HCT116 (cell line): ENCODE results near the gene ART3. TPM values are rescaled to one million over a fixed set of nuclear protein-coding genes. Genes with fewer than 3 reads are reported as not detected.

Source experiments
- ATAC-seq: fragments of 200-7000 bp; cut with Tn5 transposase; 2 replicates; pipeline ENCODE4 v1.9.1; 2020; ENCODE audit warnings: mild to moderate bottlenecking, moderate library complexity
- BruUV-seq: library from RNA; stranded (reverse); fragments of 400-500 nt; replicated peaks from 2 replicates; lab custom pipeline; 2021; lab: Mats Ljungman, UMichigan
- CTCF ChIA-PET: fragments of 300-600 bp; sonication (Branson Sonifier 250); formaldehyde crosslinking; loops from one replicate; lab custom pipeline; 2021; ENCODE audit warnings: antibody characterized with exemption; lab: Charles Lee
- POLR2A ChIA-PET: fragments of 300-600, 350-600 bp; sonication (Branson Sonifier 250); formaldehyde crosslinking; loops from one replicate; lab custom pipeline; 2021; ENCODE audit warnings: antibody characterized with exemption; lab: Charles Lee
- RAD21 ChIA-PET, 2 experiments: fragments of 300-600 bp; sonication (Branson Sonifier 250); formaldehyde crosslinking; loops; one replicate each; lab custom pipeline; 2023; ENCODE audit warnings: low total read pairs in 2 of 2; ENCODE audit not compliant: uncharacterized antibody in 2 of 2, unreplicated experiment in 2 of 2, low non-redundant PET in 1 of 2; lab: Charles Lee
- DNase-seq: peaks from one replicate; pipeline ENCODE4 v3.0.0-alpha.2; 2010; ENCODE audit warnings: low read depth, low spot score
- H2AFZ ChIP-seq: fragments of 200-600 bp; shearing (Covaris generic), sonication (generic); 2 replicates; pipeline ENCODE4 v1.6.1; 2017; ENCODE audit warnings: low read depth, mixed run types, mixed read lengths, antibody characterized with exemption, low read length; ENCODE audit not compliant: poor library complexity, severe bottlenecking
- H3K27ac ChIP-seq: 2 replicates; pipeline ENCODE4 v1.5.1; 2012; ENCODE audit warnings: low read depth, low read length
- H3K27me3 ChIP-seq: fragments of 200-600 bp; sonication (generic); 2 replicates; pipeline ENCODE4 v1.6.1; 2016; ENCODE audit warnings: mixed run types, low read length, mixed read lengths; ENCODE audit not compliant: insufficient read depth
- H3K36me3 ChIP-seq, 2 experiments: fragments of 200-500 bp in 1 of 2; fragments of 200-600 bp in 1 of 2; sonication (Bioruptor generic) in 1 of 2; sonication (generic) in 1 of 2; 2 replicates each; pipeline versions ENCODE4 v1.5.1 to v1.6.1; 2014 to 2016; ENCODE audit warnings: low read length in 2 of 2, inconsistent platforms in 1 of 2, mixed read lengths in 1 of 2, mixed run types in 1 of 2; ENCODE audit not compliant: insufficient read depth in 2 of 2, control insufficient read depth in 1 of 2
- H3K4me1 ChIP-seq, 2 experiments: fragments of 200-600 bp in 1 of 2; sonication (generic) in 1 of 2; 2 replicates each; pipeline versions ENCODE4 v1.5.1 to v1.6.1; 2012 to 2017; ENCODE audit warnings: low read length in 2 of 2, inconsistent platforms in 1 of 2, mild to moderate bottlenecking in 1 of 2, mixed read lengths in 1 of 2, mixed run types in 1 of 2, moderate library complexity in 1 of 2; ENCODE audit not compliant: insufficient read depth in 2 of 2, control insufficient read depth in 1 of 2
- H3K4me2 ChIP-seq: fragments of 200-600 bp; sonication (generic); 2 replicates; pipeline ENCODE4 v1.6.1; 2017; ENCODE audit warnings: mixed run types, low read length, mixed read lengths
- H3K4me3 ChIP-seq, 2 experiments: fragments of 200-600 bp in 1 of 2; sonication (generic) in 1 of 2; replicated peaks in 1 of 2; 2 replicates each; pipeline ENCODE4 v1.5.1; 2011 to 2016; ENCODE audit warnings: low read length in 2 of 2, control low read depth in 1 of 2, low read depth in 1 of 2, mild to moderate bottlenecking in 1 of 2, mixed read lengths in 1 of 2, mixed run types in 1 of 2
- H3K79me2 ChIP-seq: fragments of 200-600 bp; sonication (generic); 2 replicates; pipeline ENCODE4 v1.6.1; 2017; ENCODE audit warnings: mild to moderate bottlenecking, mixed run types, low read length, moderate library complexity, mixed read lengths; ENCODE audit not compliant: insufficient read depth
- H3K9ac ChIP-seq: fragments of 200-600 bp; sonication (generic); 2 replicates; pipeline ENCODE4 v1.6.1; 2016; ENCODE audit warnings: low read length, mixed read lengths
- H3K9me2 ChIP-seq: fragments of 200-600 bp; sonication (generic), shearing (Covaris generic); 2 replicates; pipeline ENCODE4 v1.6.1; 2017; ENCODE audit warnings: mixed run types, mild to moderate bottlenecking, moderate library complexity; ENCODE audit not compliant: insufficient read depth
- H3K9me3 ChIP-seq, 2 experiments: fragments of 200-500 bp in 1 of 2; fragments of 200-600 bp in 1 of 2; sonication (Bioruptor generic) in 1 of 2; sonication (generic) in 1 of 2; 2 replicates each; pipeline ENCODE4 v1.6.1; 2014 to 2017; ENCODE audit warnings: low read length in 2 of 2, mixed read lengths in 2 of 2, inconsistent platforms in 1 of 2, low read depth in 1 of 2, mild to moderate bottlenecking in 1 of 2, mixed run types in 1 of 2, moderate library complexity in 1 of 2; ENCODE audit not compliant: control insufficient read depth in 1 of 2, insufficient read depth in 1 of 2
- H4K20me1 ChIP-seq: fragments of 200-600 bp; sonication (generic), shearing (Covaris generic); 2 replicates; pipeline ENCODE4 v1.6.1; 2017; ENCODE audit warnings: mixed run types, mild to moderate bottlenecking, moderate library complexity; ENCODE audit not compliant: insufficient read depth
- CBX3 ChIP-seq: IDR thresholded peaks from 2 replicates; pipeline ENCODE4 v1.6.1; 2012; ENCODE audit warnings: low read depth
- EGR1 ChIP-seq: IDR thresholded peaks from 2 replicates; pipeline ENCODE4 v1.6.1; 2012; ENCODE audit warnings: low read depth
- ELF1 ChIP-seq: IDR thresholded peaks from 2 replicates; pipeline ENCODE4 v1.6.1; 2012; ENCODE audit warnings: low read depth, borderline replicate concordance
- EZH2 ChIP-seq: fragments of 200-600 bp; sonication (generic); IDR thresholded peaks from 2 replicates; pipeline ENCODE4 v1.6.1; 2017; ENCODE audit warnings: antibody characterized with exemption, mixed run types
- FOSL1 ChIP-seq: IDR thresholded peaks from 2 replicates; pipeline ENCODE4 v1.6.1; 2012; ENCODE audit warnings: low read depth
- JUND ChIP-seq: IDR thresholded peaks from 2 replicates; pipeline ENCODE4 v1.6.1; 2012
- SIN3A ChIP-seq: IDR thresholded peaks from 2 replicates; pipeline ENCODE4 v1.6.1; 2012; ENCODE audit warnings: low read depth
- ZFX ChIP-seq: fragments of 450-650 bp; IDR thresholded peaks from 2 replicates; pipeline ENCODE4 v1.6.1; 2017
- intact Hi-C: fragments of 100-400 bp; cut with micrococcal nuclease; formaldehyde crosslinking; loops from 2 replicates; pipeline ENCODE4 v1.10.0; 2022
- total RNA-seq: library from RNA; stranded (reverse); gene quantifications from one replicate; pipeline ENCODE4 v1.2.1, GENCODE V29; 2021; ENCODE audit not compliant: unreplicated experiment
- TF ChIP-seq, protein P1 (sequence below), 3 experiments: fragments of 200-600 bp in 1 of 3; sonication (generic) in 1 of 3; IDR thresholded peaks in 2 of 3; conservative IDR thresholded peaks in 1 of 3; 2 replicates each; pipeline ENCODE4 v1.5.1; 2012 to 2017; ENCODE audit warnings: low read depth in 2 of 3, low read length in 2 of 3, antibody characterized with exemption in 1 of 3, borderline replicate concordance in 1 of 3, control low read depth in 1 of 3, mild to moderate bottlenecking in 1 of 3, mixed read lengths in 1 of 3, mixed run types in 1 of 3, moderate library complexity in 1 of 3; ENCODE audit not compliant: insufficient read depth in 1 of 3
- TF ChIP-seq, protein P2 (sequence below): IDR thresholded peaks from 2 replicates; pipeline ENCODE4 v1.6.1; 2012
- TF ChIP-seq, protein P3 (sequence below): IDR thresholded peaks from 2 replicates; pipeline ENCODE4 v1.6.1; 2012
- TF ChIP-seq, protein P4 (sequence below): IDR thresholded peaks from 2 replicates; pipeline ENCODE4 v1.6.1; 2012; ENCODE audit warnings: low read depth

ART3 gene
- total RNA-seq, 1 experiment from 2014 or later = not detected

DNA sequence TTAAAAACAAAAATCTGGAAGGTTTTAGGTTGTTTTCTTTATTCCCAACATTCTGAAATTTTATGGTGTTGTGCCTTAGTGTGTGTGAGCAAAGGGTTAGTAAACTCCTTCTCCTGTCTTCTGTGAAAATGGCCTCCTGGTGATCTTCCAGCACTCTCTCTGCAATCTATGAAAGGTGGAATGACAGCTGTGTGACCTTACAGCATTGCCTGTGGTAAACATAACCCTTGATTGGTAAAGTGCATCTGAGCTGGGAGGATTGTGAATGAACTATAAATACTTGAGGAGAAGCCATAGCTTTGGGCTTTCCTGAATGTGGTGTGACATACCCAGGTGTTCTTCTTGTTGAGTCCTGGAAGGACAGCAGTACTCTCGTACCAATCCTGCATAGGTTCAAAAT is 10.0 kb downstream of the ART3 start:
- ChIA-PET CTCF (no interaction called here), POLR2A (no interaction called here)

DNA sequence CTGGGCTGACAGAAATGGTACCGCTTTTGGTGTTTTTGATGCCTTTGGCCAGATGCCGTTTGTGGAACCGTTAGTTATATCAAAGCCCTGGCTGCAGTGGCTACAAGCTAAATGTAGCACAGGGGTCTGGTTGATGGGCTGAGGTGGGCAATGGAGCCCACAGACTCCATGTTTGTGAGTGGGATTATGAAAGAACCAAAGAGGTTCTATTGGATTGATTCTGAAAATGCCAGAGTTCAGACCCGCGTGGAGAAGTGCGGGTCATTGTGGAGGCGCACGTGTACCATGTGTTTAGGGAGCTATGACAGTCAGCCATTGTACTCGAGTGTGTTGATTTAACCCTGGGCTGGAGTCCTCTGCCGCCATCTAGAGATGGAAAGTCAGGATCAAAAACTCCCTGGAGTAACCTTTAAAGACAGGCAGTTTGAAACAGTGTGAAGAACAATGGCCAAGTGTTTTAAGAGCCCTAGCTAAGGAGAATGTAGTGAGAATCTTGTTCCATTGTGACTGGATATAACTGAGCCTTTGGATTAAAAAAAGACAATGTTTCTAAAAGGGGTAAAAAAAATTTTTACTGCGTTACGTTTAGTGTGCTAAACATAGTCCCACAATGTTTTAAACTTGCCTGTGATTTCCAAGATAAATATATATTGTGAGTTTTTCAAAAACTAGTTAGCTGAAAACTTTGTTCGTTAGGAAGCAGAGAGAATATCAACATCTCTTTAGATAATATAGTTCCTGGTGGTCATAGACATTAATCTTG is 12.7 kb downstream of the ART3 start:
- H3K4me2 ChIP-seq = peak overlapping the region; percentile 45
- no peak overlapping the region for H3K4me3 ChIP-seq
- no peaks in the 10 kb centered on the region for H3K27me3 ChIP-seq
- intact Hi-C loops = loop anchor here (1.0 kb wide), 1 partner anchor 92 kb away; no protein-coding TSS in a partner anchor
- H3K9me3 ChIP-seq = no peaks in the 10 kb centered on the region
- DNase-seq = peak; percentile 62
- CTCF ChIA-PET = interaction anchor here (0.6 to 2.5 kb wide), 15 partner anchors 10 to 363 kb away, joined by 3 to 37 read pairs (median 5); partner anchors contain the start of genes CXCL11, NAAA and USO1
- RAD21 ChIA-PET = interaction anchor here in 1 of 2 experiments (1.7 kb wide), 2 partner anchors 91 to 171 kb away, joined by 3 to 6 read pairs; no protein-coding TSS in a partner anchor
- peaks cover 3 to 11% of the 10 kb centered on the region in 2 experiments; a peak in 3 of 4 replicates for H3K4me1 ChIP-seq
- no TSS peak for BruUV-seq
- H3K9me2 ChIP-seq = no peaks in the 10 kb centered on the region
- no peak overlapping the region for H3K9ac ChIP-seq
- peak overlapping the region; percentile 83 for H2AFZ ChIP-seq
- POLR2A ChIA-PET = interaction anchor here (1.1 kb wide), 1 partner anchor 12 kb away, joined by 3 read pairs; the partner anchor contains the start of gene ART3
- no peaks in the 10 kb centered on the region for H3K79me2 ChIP-seq
- H4K20me1 ChIP-seq = no peaks in the 10 kb centered on the region
- no peak overlapping the region for H3K27ac ChIP-seq
- ATAC-seq = peak; percentile 99
- no peaks in the 10 kb centered on the region for H3K36me3 ChIP-seq
- TF ChIP-seq ZFX (no peak), CBX3 (peak; percentile 74), JUND (no peak), FOSL1 (no peak)
- TF ChIP-seq, protein P1, sequence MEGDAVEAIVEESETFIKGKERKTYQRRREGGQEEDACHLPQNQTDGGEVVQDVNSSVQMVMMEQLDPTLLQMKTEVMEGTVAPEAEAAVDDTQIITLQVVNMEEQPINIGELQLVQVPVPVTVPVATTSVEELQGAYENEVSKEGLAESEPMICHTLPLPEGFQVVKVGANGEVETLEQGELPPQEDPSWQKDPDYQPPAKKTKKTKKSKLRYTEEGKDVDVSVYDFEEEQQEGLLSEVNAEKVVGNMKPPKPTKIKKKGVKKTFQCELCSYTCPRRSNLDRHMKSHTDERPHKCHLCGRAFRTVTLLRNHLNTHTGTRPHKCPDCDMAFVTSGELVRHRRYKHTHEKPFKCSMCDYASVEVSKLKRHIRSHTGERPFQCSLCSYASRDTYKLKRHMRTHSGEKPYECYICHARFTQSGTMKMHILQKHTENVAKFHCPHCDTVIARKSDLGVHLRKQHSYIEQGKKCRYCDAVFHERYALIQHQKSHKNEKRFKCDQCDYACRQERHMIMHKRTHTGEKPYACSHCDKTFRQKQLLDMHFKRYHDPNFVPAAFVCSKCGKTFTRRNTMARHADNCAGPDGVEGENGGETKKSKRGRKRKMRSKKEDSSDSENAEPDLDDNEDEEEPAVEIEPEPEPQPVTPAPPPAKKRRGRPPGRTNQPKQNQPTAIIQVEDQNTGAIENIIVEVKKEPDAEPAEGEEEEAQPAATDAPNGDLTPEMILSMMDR (IDR thresholded peaks at IDR 0.05 in 2 of 3, conservative IDR thresholded peaks at IDR 0.05 in 1 of 3; ENCODE audit: borderline replicate concordance in 1 of 3, insufficient read depth in 1 of 3, low read depth in 2 of 3, low read length in 2 of 3) = peak; percentile 60 to 71 (median 67); a peak in 5 of 6 replicates
- TF ChIP-seq, protein P2, sequence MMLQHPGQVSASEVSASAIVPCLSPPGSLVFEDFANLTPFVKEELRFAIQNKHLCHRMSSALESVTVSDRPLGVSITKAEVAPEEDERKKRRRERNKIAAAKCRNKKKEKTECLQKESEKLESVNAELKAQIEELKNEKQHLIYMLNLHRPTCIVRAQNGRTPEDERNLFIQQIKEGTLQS = no peak
- TF ChIP-seq, protein P3, sequence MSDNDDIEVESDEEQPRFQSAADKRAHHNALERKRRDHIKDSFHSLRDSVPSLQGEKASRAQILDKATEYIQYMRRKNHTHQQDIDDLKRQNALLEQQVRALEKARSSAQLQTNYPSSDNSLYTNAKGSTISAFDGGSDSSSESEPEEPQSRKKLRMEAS = peak; percentile 88
- TF ChIP-seq, protein P4, sequence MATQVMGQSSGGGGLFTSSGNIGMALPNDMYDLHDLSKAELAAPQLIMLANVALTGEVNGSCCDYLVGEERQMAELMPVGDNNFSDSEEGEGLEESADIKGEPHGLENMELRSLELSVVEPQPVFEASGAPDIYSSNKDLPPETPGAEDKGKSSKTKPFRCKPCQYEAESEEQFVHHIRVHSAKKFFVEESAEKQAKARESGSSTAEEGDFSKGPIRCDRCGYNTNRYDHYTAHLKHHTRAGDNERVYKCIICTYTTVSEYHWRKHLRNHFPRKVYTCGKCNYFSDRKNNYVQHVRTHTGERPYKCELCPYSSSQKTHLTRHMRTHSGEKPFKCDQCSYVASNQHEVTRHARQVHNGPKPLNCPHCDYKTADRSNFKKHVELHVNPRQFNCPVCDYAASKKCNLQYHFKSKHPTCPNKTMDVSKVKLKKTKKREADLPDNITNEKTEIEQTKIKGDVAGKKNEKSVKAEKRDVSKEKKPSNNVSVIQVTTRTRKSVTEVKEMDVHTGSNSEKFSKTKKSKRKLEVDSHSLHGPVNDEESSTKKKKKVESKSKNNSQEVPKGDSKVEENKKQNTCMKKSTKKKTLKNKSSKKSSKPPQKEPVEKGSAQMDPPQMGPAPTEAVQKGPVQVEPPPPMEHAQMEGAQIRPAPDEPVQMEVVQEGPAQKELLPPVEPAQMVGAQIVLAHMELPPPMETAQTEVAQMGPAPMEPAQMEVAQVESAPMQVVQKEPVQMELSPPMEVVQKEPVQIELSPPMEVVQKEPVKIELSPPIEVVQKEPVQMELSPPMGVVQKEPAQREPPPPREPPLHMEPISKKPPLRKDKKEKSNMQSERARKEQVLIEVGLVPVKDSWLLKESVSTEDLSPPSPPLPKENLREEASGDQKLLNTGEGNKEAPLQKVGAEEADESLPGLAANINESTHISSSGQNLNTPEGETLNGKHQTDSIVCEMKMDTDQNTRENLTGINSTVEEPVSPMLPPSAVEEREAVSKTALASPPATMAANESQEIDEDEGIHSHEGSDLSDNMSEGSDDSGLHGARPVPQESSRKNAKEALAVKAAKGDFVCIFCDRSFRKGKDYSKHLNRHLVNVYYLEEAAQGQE = no peak

More for the DNA sequence above, 10.0 kb downstream of the ART3 start:
- no peaks in the 10 kb centered on the region for H3K9me2 ChIP-seq
- H3K36me3 ChIP-seq = no peaks in the 10 kb centered on the region
- BruUV-seq = no TSS peak
- H3K4me2 ChIP-seq = no peak overlapping the region
- DNase-seq (no peak), ATAC-seq (no peak)
- no peak overlapping the region for H3K4me3 ChIP-seq
- TF ChIP-seq EGR1 (no peak), CBX3 (no peak), SIN3A (no peak), ELF1 (no peak), EZH2 (no peak)
- TF ChIP-seq, protein P3 = no peak
- H3K27ac ChIP-seq = no peak overlapping the region
- peaks cover 3 to 11% of the 10 kb centered on the region in 2 experiments; a peak in 3 of 4 replicates for H3K4me1 ChIP-seq
- no peaks in the 10 kb centered on the region for H3K27me3 ChIP-seq
- intact Hi-C loops = no loop called here
- no peaks in the 10 kb centered on the region for H3K79me2 ChIP-seq
- RAD21 ChIA-PET = no interaction called here
- H3K9ac ChIP-seq = no peak overlapping the region
- H2AFZ ChIP-seq = no peak overlapping the region
- H4K20me1 ChIP-seq = no peaks in the 10 kb centered on the region
- H3K9me3 ChIP-seq = no peaks in the 10 kb centered on the region
